KMS-11 (cell line): ENCODE data around the gene SNX24.

Source experiments
- H2AFZ ChIP-seq: fragments of 200-600 bp; sonication (generic); 2 replicates; pipeline ENCODE4 v1.6.1; 2016; ENCODE audit warnings: antibody characterized with exemption, mixed run types, low read depth
- H3K27ac ChIP-seq: fragments of 200-600 bp; sonication (generic); 2 replicates; pipeline ENCODE4 v1.6.1; 2016; ENCODE audit warnings: mild to moderate bottlenecking, mixed run types
- H3K27me3 ChIP-seq: fragments of 200-600 bp; sonication (generic); 2 replicates; pipeline ENCODE4 v1.6.1; 2017; ENCODE audit warnings: mild to moderate bottlenecking, low read depth, mixed run types, moderate library complexity; ENCODE audit not compliant: insufficient read depth
- H3K36me3 ChIP-seq: fragments of 200-600 bp; sonication (generic); 2 replicates; pipeline ENCODE4 v1.6.1; 2017; ENCODE audit warnings: mild to moderate bottlenecking, mixed run types; ENCODE audit not compliant: insufficient read depth
- H3K4me1 ChIP-seq: fragments of 200-600 bp; sonication (generic); 2 replicates; pipeline ENCODE4 v1.6.1; 2016; ENCODE audit warnings: mild to moderate bottlenecking, low read depth, mixed run types; ENCODE audit not compliant: poor library complexity, severe bottlenecking
- H3K4me2 ChIP-seq: fragments of 200-600 bp; sonication (generic); 2 replicates; pipeline ENCODE4 v1.7.0; 2016; ENCODE audit warnings: mild to moderate bottlenecking, mixed run types
- H3K4me3 ChIP-seq: fragments of 200-600 bp; sonication (generic); IDR thresholded peaks from 2 replicates; pipeline ENCODE4 v1.6.1; 2017; ENCODE audit warnings: low read depth, low read length, mixed read lengths; ENCODE audit not compliant: insufficient read depth
- H3K79me2 ChIP-seq: fragments of 200-600 bp; sonication (generic); 2 replicates; pipeline ENCODE4 v1.6.1; 2016; ENCODE audit warnings: low read depth, mixed run types; ENCODE audit not compliant: insufficient read depth
- H3K9ac ChIP-seq: fragments of 200-600 bp; sonication (generic); 2 replicates; pipeline ENCODE4 v1.6.1; 2016; ENCODE audit warnings: mild to moderate bottlenecking, mixed run types
- H4K20me1 ChIP-seq: fragments of 200-600 bp; sonication (generic); 2 replicates; pipeline ENCODE4 v1.6.1; 2016; ENCODE audit warnings: mild to moderate bottlenecking, mixed run types; ENCODE audit not compliant: insufficient read depth
- CTCF ChIP-seq: fragments of 200-600 bp; sonication (generic); conservative IDR thresholded peaks from 2 replicates; pipeline ENCODE4 v1.6.1; 2017; ENCODE audit warnings: low read depth, mild to moderate bottlenecking, antibody characterized with exemption, low read length, moderate library complexity, mixed read lengths

SNX24 gene

GRCh38 chr5:122871661-122872060 is 26.2 kb downstream of the SNX24 start:
- no peak overlapping the region for H3K4me3 ChIP-seq
- no peak overlapping the region for H3K4me2 ChIP-seq
- H3K9ac ChIP-seq, result no peak overlapping the region
- no peaks in the 10 kb centered on the region for H3K79me2 ChIP-seq
- no peak overlapping the region for H2AFZ ChIP-seq
- H4K20me1 ChIP-seq, result no peaks in the 10 kb centered on the region
- H3K36me3 ChIP-seq, result no peaks in the 10 kb centered on the region
- H3K4me1 ChIP-seq, result no peaks in the 10 kb centered on the region
- H3K27ac ChIP-seq, result no peak overlapping the region
- TF ChIP-seq CTCF, result no peak
- no peaks in the 10 kb centered on the region for H3K27me3 ChIP-seq

DNA sequence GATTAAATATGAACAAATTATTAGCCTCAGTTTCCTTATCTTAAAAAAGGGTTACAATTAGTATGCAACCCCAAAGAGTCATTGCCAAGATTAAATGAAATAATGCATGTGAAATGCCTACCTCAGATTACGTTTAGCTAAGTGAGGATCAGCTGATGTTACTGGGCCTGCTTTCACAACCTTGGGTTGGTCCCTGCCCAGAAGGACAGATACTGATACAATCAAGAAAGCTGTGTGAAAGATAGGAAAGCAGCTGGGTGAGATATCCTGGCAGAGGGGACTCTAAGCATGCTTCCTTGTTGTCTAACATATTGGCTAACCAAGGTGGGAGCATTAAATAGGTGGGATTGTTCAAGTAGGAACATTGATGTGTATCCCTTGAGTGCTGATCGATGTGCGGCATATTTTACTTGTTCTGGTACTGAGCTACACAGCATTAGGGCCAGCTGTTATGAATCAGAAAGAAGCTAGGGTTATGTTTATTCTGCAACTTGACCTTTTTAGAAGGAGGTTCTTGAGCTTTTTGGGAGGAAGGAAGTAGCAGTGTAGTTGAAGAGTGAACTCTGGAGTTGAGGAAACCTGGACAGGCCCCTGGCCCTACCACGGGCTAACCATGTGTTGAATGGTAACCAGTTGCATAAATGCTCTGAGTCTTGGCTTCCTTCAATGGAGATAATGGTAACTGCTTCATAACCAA is 28.9 kb downstream of the SNX24 start:
- no peak for TF ChIP-seq CTCF
- no peaks in the 10 kb centered on the region for H3K79me2 ChIP-seq
- no peaks in the 10 kb centered on the region for H4K20me1 ChIP-seq
- H3K27ac ChIP-seq, result no peak overlapping the region
- no peak overlapping the region for H3K4me3 ChIP-seq
- no peak overlapping the region for H3K4me2 ChIP-seq
- no peaks in the 10 kb centered on the region for H3K36me3 ChIP-seq
- no peaks in the 10 kb centered on the region for H3K27me3 ChIP-seq
- H3K4me1 ChIP-seq, result peaks cover 3% of the 10 kb centered on the region
- H2AFZ ChIP-seq, result no peak overlapping the region
- no peak overlapping the region for H3K9ac ChIP-seq

- H2AFZ ChIP-seq, result no peak overlapping the region
- no peaks in the 10 kb centered on the region for H4K20me1 ChIP-seq
- peaks cover 30% of the 10 kb centered on the region for H3K4me1 ChIP-seq
- H3K79me2 ChIP-seq, result no peaks in the 10 kb centered on the region
- H3K27ac ChIP-seq, result no peak overlapping the region
- no peak overlapping the region for H3K9ac ChIP-seq
- no peak overlapping the region for H3K4me3 ChIP-seq
- no peak overlapping the region for H3K4me2 ChIP-seq
- no peaks in the 10 kb centered on the region for H3K27me3 ChIP-seq
- no peak for TF ChIP-seq CTCF
- no peaks in the 10 kb centered on the region for H3K36me3 ChIP-seq
These were observed 32.1 kb downstream of the SNX24 start for GRCh38 chr5:122877518-122877917.

GRCh38 chr5:122879076-122879475 is 33.7 kb downstream of the SNX24 start:
- Histone ChIP-seq H3K9ac (no peak overlapping the region), H4K20me1 (no peaks in the 10 kb centered on the region), H3K4me2 (no peak overlapping the region), H3K27me3 (no peaks in the 10 kb centered on the region), H3K4me1 (peaks cover 30% of the 10 kb centered on the region), H3K4me3 (no peak overlapping the region), H3K36me3 (no peaks in the 10 kb centered on the region), H3K27ac (no peak overlapping the region), H3K79me2 (no peaks in the 10 kb centered on the region), H2AFZ (no peak overlapping the region)
- TF ChIP-seq CTCF, result no peak
